CD4-positive, alpha-beta T cell treated with Interleukin-6 at 100 ng/mL for 8 hours (primary cell): Measurements from ENCODE around the gene SGPP2.
"Not testable (repeated sequence)": the region's sequence is repeated elsewhere in the genome, so short reads cannot be mapped to it uniquely, and the experiment has no call there.

Experiments used
- DNase-seq: peaks from one replicate; pipeline ENCODE4 v3.0.0-alpha.2; 2020; ENCODE audit warnings: mixed read lengths, low spot score

Gene SGPP2

DNA sequence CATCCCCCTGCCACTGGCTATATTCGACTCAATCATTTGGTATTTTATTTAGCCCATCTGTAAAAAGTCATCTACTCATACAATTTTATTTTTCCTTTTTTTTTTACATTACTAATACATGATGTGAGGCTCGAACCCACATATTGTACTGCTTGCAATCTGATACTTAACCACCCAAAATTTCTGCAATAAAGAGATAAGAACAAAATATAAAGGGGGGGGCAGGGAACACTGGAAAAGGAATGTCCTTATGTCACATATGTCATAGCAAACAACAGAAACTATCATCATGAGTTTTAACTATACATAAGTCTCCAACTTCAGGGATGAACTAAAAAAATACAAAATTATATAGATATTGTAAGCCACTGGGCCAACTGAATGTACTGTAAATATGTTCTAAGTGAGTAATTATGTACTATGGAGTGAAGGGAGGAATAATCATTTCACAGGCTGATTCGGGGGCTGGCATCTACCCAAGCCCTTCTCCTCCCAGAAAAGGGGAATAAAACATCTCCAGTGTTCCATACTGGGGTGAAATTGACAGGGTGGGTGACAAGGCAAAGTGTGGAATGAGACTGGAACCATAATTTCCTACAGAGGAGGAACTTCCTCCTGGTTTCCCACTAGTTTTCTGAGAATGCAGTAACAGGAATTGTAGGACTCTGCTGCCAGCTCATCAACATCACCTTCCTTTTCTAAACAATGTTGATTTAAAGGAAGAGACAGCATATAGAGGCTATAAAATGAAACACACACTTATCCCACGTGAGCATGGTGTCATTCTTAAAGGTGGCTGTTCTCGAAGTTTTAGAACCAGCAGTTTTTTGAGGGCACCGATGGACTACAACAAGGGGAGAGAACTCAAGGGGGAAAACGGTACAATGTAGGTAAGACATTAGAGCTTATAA lies 152.1 kb downstream of the SGPP2 start:
- no peak for DNase-seq

DNA sequence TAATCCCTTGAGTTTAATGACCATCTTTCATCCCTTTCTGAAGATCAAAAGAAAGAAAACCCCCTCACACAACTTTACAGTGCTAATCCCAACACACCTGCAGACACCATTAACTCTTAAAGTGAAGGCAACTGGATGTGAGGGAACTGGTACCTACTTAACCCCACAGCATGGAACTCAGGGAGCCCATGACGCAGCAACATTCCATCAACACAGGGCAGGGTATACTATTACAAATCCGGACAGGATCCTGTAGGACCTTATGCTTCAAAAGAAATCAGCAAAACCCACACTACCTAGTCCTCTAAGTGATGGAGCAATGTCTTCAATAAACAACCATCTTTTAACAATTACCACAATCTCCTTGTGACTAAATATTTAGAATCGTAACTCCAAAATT lies 153.0 kb downstream of the SGPP2 start:
- DNase-seq = no peak

DNA sequence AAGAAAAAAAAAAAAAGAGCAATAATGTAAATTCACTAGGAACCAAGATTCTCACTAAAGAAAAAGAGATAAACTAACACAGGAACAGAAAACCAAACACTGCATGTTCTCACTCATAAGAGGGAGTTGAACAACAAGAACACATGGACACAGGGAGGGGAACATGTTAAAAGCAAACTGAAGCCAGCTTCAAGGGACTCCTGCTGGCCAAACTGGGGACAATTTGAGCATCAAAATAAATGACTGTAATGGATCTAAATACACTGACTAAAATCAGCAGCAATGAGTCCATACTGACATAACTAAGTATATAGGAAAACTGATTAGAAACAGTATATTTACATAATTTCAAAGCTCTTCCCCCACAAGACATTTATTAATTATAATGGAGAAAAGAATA lies 158.6 kb downstream of the SGPP2 start:
- no peak for DNase-seq

DNA sequence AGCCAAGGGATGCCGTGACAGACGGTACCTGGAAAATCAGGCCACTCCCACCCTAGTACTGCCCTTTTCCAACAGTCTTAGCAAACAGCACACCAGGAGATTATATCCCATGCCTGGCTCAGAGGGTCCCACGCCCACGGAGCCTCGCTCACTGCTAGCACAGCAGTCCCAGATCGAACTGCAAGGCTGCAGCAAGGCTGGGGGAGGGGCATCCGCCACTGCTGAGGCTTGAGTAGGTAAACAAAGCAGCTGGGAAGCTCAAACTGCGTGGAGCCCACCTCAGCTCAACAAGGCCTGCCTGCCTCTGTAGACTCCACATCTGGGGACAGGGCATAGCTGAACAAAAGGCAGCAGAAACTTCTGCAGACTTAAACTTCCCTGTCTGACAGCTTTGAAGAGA lies 160.2 kb downstream of the SGPP2 start:
- DNase-seq = not testable (repeated sequence)

DNA sequence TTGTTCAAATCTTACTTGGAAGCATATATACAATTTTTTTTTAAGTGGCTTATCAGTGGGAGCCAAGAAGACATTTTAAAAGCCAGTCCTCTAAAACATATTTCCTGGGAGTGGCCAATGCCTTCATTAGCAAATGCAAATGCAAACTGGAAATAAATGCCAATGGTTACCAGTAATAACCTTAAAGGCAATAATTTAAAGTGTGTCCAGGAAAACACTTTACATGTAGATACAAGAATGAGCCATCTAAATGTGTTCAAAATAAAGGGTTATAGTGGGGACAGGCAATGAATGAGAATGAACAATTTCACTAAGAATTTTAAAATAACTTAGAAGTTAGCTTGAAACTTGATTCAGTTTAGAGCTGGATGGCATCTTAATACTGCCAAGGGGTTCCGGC lies 167.3 kb downstream of the SGPP2 start:
- DNase-seq = no peak

DNA sequence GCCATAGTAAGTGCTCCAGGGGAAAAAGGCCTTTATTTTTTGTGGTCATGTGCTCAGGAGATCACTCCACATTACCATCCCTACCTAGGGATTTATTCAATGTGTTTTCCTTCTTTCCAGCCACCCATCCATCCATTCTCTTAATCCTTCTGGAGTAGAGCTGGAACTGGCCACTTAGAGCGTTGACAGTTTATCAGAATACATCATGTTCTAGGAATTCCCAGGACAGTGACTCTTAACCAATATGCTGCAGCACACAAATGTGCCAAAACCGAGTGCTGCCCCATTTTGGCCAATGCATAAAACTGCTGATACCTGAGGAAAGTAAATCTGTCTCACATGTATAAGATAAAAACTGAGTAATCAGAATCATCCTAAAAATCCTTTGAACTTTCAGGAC lies 167.8 kb downstream of the SGPP2 start:
- no peak for DNase-seq

DNA sequence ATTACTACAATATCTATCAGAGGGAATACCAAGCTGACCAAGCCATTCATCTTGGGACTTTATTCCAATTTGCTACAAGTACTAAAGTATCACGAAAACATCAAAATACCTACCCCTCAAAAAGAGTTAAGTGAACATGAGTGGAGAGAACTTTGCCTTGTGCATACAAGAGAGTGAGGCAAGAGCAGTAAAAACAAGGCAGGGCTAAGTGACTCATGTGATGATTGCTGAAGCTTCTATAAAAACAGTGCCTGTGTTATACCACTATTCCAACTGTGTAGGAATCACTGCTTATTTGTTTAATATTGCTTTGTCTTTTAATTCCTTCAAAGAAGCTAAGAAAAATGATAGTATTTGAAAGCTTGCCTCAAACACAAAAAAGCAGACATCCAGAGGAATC lies 170.3 kb downstream of the SGPP2 start:
- no peak for DNase-seq

DNA sequence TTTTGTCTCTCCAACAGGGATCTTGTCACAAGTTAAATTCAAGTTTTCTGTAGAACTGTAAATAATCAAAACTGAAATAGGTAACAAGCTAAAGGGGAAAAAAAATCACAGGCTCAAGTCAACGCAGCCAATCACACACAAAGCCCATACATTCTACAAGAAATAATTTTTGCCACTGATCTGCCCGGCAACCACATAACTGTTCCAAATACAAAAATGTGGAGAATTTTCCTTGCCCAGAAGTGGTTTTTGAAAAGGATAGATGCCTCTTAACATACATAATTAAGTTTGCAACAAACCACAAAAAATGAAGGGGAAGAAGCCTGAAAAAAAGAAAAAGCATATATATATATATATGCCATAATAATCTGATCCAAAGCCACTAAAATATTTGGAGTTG lies 171.2 kb downstream of the SGPP2 start:
- no peak for DNase-seq

DNA sequence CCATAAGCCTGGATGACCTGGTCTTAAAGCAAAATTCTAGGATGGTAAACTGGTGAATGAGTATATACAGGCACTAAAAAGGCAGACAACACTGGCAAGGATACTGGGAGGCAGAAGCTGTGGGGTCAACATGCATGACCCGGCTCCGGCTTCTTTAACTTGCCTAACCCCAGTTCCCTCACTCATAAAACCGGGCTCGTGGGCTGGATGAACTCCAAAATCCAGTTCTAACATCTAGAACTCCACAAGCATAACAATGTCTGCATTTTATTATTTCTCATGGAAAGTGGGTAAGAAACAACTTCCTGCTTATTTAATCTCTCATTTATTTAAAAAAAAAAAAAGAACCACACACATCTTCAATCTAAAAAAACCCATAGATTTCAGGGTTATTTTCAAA lies 174.3 kb downstream of the SGPP2 start:
- DNase-seq = no peak

DNA sequence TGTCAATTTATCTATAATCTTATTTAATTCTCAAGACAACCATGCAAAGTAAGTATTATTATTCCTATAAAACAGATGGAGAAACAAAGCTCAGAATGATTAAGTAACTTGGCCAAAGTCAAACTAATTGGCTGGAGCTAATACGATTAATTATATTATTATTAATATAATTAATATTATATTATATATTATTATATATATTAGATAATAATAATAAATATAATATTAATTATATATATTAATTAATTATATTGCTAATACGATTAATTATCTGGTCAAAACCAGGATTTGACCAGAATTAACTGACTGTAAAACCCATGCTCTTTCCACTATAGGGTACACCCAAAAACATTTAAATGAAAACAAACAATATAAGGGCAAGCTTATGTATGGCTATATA lies 179.2 kb downstream of the SGPP2 start:
- DNase-seq = no peak

DNA sequence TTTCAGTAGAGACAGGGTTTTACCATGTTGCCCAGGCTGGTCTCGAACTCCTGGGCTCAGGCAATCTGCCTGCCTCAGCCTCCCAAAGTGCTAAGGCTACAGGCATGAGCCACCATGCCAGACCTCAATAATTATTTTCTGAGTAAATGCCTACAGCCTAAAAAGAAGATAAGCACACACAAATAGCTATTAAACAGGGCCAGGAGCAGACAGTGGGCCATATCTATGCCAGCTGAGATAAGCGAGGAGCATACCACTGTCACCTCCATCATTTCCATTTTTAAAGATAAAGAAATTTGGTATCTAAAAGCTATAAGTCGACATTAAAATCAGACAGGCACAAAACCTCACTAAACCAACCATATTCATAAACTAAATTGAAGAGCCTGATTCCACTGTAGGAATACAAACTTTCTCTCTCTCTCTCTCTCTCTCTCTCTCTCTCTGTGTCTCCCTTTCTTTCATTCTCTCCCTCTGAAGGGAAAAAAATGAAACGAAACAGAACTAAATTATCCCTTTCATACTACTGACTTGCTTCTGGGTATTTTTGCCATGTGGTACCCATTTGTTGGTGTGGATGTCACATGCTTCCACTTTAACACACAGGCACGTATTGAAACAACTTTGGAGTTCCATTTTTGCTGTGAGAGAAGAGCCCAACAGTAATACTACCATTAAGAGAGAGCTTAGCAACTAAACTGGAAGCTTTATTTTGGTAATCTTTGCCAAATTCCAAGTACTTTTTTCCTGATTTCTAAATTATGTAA lies 180.6 kb downstream of the SGPP2 start:
- DNase-seq = no peak

DNA sequence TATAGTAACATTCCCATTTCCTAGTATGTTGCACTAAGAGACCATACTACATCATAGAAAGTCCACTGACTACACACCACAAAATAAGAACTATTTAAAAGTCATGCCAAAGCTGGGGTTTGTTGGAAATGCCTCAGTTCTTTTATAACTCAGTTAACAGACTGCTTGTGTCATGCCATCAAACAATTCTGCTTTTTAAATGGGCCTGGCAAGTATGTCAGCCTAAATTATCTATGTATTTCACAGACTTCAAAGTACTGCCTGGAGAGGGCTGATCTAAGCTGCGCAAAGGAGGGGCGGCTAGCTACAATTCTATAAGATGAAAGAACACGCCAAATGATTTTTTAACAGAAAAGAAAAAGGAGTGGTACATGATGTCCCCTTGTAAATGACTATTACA lies 182.0 kb downstream of the SGPP2 start:
- no peak for DNase-seq

DNA sequence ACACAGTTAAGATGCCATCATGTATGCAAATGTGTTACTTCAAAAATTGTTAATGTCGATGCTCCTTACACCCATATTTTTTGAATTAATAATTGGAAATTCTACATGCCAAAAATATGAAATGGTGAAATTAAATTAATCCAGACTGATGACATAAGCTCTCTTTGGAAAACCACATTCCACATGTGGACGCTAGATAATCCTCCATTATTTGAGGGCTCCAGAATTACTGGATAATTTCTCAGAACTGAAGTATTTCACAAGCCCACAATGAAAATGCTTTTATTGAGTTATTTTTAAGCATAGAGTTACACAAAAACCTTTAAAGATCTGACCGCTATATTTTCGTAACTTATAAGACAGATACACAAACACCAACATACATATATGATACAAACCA lies 183.7 kb downstream of the SGPP2 start:
- no peak for DNase-seq

DNA sequence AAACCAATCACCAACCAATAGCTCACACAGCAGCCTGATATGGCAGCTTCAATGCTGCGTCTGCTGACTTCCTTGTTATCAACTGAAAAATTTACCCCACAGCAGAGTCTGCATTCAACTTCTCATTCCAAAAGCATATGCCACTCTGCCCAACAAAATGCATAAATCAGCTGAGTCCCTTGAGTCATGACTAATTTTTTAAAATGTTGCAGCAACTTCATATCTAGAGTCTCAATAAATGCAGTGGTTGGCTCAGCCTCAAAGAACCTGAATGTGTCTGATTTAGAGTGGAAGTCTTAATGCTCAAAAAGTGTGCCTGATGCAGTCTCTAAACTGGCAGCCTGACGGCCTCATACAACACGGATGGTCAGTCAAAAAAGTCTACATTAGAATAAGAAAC lies 185.0 kb downstream of the SGPP2 start:
- no peak for DNase-seq
